ENCODE results near the gene TDRKH. TPM values are rescaled to one million over a fixed set of nuclear protein-coding genes. Genes with fewer than 3 reads are reported as not detected.

Gene TDRKH
- total RNA-seq, 1 donor from 2014 or later, result 3.8 TPM

- TF ChIP-seq CTCF (IDR thresholded peaks at IDR 0.05; ENCODE audit: borderline replicate concordance), result no peak
- intact Hi-C loops (cut with micrococcal nuclease), result no loop called here
- no peaks in the 10 kb centered on the region for H3K4me1 ChIP-seq
- H3K4me3 ChIP-seq, result no peak overlapping the region
- H3K9me3 ChIP-seq (replicated peaks), result no peaks in the 10 kb centered on the region
- H3K36me3 ChIP-seq, result peaks cover 63% of the 10 kb centered on the region
- no peak for DNase-seq
- H3K27ac ChIP-seq (replicated peaks), result no peak overlapping the region
- H3K27me3 ChIP-seq (ENCODE audit: low read depth), result no peaks in the 10 kb centered on the region
Measured at GRCh38 chr1:151779852-151780251, 10.4 kb downstream of the TDRKH start.

GRCh38 chr1:151777317-151777716 lies 13.0 kb downstream of the TDRKH start:
- H3K36me3 ChIP-seq, result peaks cover 81% of the 10 kb centered on the region
- H3K4me1 ChIP-seq, result no peaks in the 10 kb centered on the region
- intact Hi-C loops (cut with micrococcal nuclease), result no loop called here

GRCh38 chr1:151776665-151777062 lies 13.6 kb downstream of the TDRKH start:
- H3K9me3 ChIP-seq (replicated peaks), result no peaks in the 10 kb centered on the region

More at GRCh38 chr1:151777317-151777716, 13.0 kb downstream of the TDRKH start:
- TF ChIP-seq CTCF (IDR thresholded peaks at IDR 0.05; ENCODE audit: borderline replicate concordance), result no peak
- Histone ChIP-seq H3K9me3 (replicated peaks) (no peaks in the 10 kb centered on the region), H3K27ac (replicated peaks) (no peak overlapping the region), H3K4me3 (no peak overlapping the region), H3K27me3 (ENCODE audit: low read depth) (no peaks in the 10 kb centered on the region)
- no peak for DNase-seq

GRCh38 chr1:151775894-151776664 lies 14.2 kb downstream of the TDRKH start:
- Histone ChIP-seq H3K9me3 (replicated peaks) (no peaks in the 10 kb centered on the region), H3K36me3 (peaks cover 71% of the 10 kb centered on the region), H3K4me1 (no peaks in the 10 kb centered on the region), H3K27me3 (ENCODE audit: low read depth) (no peaks in the 10 kb centered on the region), H3K27ac (replicated peaks) (no peak overlapping the region), H3K4me3 (no peak overlapping the region)
- TF ChIP-seq CTCF (IDR thresholded peaks at IDR 0.05; ENCODE audit: borderline replicate concordance), result no peak
- no peak for DNase-seq
- intact Hi-C loops (cut with micrococcal nuclease), result no loop called here

More at GRCh38 chr1:151776665-151777062, 13.6 kb downstream of the TDRKH start:
- H3K4me1 ChIP-seq, result no peaks in the 10 kb centered on the region
- no peak overlapping the region for H3K27ac ChIP-seq (replicated peaks)
- intact Hi-C loops (cut with micrococcal nuclease), result no loop called here
- no peaks in the 10 kb centered on the region for H3K27me3 ChIP-seq (ENCODE audit: low read depth)
- no peak for TF ChIP-seq CTCF (IDR thresholded peaks at IDR 0.05; ENCODE audit: borderline replicate concordance)
- DNase-seq, result no peak
- H3K36me3 ChIP-seq, result peaks cover 77% of the 10 kb centered on the region
- H3K4me3 ChIP-seq, result no peak overlapping the region

DNA sequence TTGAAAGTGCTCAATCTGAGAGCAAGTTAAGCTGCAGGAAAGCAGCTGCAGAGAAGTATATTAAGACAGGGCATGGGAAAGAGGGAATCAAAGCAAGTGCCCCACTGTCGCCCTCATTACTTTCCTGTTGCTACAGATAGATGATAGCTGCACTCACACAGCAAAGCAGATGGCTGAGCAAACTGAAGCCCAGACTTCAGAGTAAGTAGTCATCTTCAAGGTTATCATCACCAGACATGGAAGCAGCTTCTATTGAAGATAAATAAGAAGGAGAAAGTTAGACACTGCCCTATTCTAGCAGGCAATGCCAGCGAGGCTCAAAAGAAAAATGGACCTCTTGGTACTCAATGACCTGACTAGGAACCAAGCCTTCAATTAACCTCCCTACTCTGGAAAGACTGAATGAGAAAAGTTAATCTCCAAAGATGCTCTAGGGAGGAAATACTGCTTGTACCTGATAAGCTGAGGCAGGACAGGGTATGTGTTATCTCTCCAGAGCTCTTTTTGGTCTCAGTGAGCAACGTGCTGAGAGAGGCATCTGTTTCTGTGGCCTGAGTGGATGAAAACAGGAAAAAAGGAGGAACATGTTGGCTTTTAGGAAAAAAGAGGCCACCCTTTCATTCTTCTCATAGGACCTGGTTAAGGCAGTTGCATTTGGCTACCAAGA lies 15.9 kb downstream of the TDRKH start:
- no peak overlapping the region for H3K4me3 ChIP-seq
- no peaks in the 10 kb centered on the region for H3K9me3 ChIP-seq (replicated peaks)
- intact Hi-C loops (cut with micrococcal nuclease), result no loop called here
- no peaks in the 10 kb centered on the region for H3K4me1 ChIP-seq
- TF ChIP-seq CTCF (IDR thresholded peaks at IDR 0.05; ENCODE audit: borderline replicate concordance), result no peak
- no peak overlapping the region for H3K27ac ChIP-seq (replicated peaks)
- peaks cover 61% of the 10 kb centered on the region for H3K36me3 ChIP-seq
- no peaks in the 10 kb centered on the region for H3K27me3 ChIP-seq (ENCODE audit: low read depth)
- DNase-seq, result no peak

Data from left ventricle myocardium inferior (tissue), 1 donor.